VCaP (cell line): ENCODE measurements around the gene ITGA2B.

ENCODE experiments used
- H3K27ac ChIP-seq: fragments of 450-650 bp; 2 replicates; pipeline ENCODE4 v1.5.1; 2017
- CTCF ChIP-seq: fragments of 450-650 bp; conservative IDR thresholded peaks from 2 replicates; pipeline ENCODE4 v1.5.1; 2017; ENCODE audit warnings: mild to moderate bottlenecking, moderate library complexity

ITGA2B gene

GRCh38 chr17:44389281-44389680, at the start of gene ITGA2B:
TSS of gene ITGA2B (minus strand) at chr17:44389649. CDS start at chr17:44389473, 176 bp downstream.
- H3K27ac ChIP-seq, result no peak within 1 kb of the TSS
- no peak for TF ChIP-seq CTCF

GRCh38 chr17:44439168-44439567, 49.7 kb upstream of the ITGA2B start:
- no peak overlapping the region for H3K27ac ChIP-seq
- no peak for TF ChIP-seq CTCF

GRCh38 chr17:44438636-44439035, 49.2 kb upstream of the ITGA2B start:
- H3K27ac ChIP-seq, result no peak overlapping the region
- TF ChIP-seq CTCF, result no peak

GRCh38 chr17:44436336-44436735, 46.9 kb upstream of the ITGA2B start:
- TF ChIP-seq CTCF, result no peak
- no peak overlapping the region for H3K27ac ChIP-seq

- no peak for TF ChIP-seq CTCF
- no peak overlapping the region for H3K27ac ChIP-seq
Observed at GRCh38 chr17:44432254-44433157, 43.1 kb upstream of the ITGA2B start.

GRCh38 chr17:44424828-44425461, 35.5 kb upstream of the ITGA2B start:
- H3K27ac ChIP-seq, result no peak overlapping the region
- TF ChIP-seq CTCF, result no peak

GRCh38 chr17:44417553-44417952, 28.1 kb upstream of the ITGA2B start:
- no peak for TF ChIP-seq CTCF

More at GRCh38 chr17:44417553-44417952, 28.1 kb upstream of the ITGA2B start:
- no peak overlapping the region for H3K27ac ChIP-seq
